Measurements from ENCODE around the gene GABRB1.
"Not testable (repeated sequence)": the region's sequence is repeated elsewhere in the genome, so short reads cannot be mapped to it uniquely, and the experiment has no call there.

GABRB1 gene

GRCh38 chr4:47215759-47216158 is 184.4 kb downstream of the GABRB1 start:
- no peak for DNase-seq

- DNase-seq: no peak
Observed at GRCh38 chr4:47217291-47217690, 185.9 kb downstream of the GABRB1 start.

- no peak for DNase-seq
Observed at GRCh38 chr4:47217884-47218283, 186.5 kb downstream of the GABRB1 start.

GRCh38 chr4:47218631-47219030 is 187.3 kb downstream of the GABRB1 start:
- DNase-seq: no peak

GRCh38 chr4:47219586-47219985 is 188.2 kb downstream of the GABRB1 start:
- DNase-seq: no peak

- no peak for DNase-seq
Observed at GRCh38 chr4:47221721-47222120, 190.4 kb downstream of the GABRB1 start.

GRCh38 chr4:47222276-47222675 is 190.9 kb downstream of the GABRB1 start:
- DNase-seq: no peak

- no peak for DNase-seq
Observed at GRCh38 chr4:47224361-47224760, 193.0 kb downstream of the GABRB1 start.

- no peak for DNase-seq
Observed at GRCh38 chr4:47235721-47236120, 204.4 kb downstream of the GABRB1 start.

GRCh38 chr4:47238667-47239066 is 207.3 kb downstream of the GABRB1 start:
- no peak for DNase-seq

GRCh38 chr4:47239649-47240048 is 208.3 kb downstream of the GABRB1 start:
- no peak for DNase-seq

GRCh38 chr4:47251348-47252135 is 220.2 kb downstream of the GABRB1 start:
- no peak for DNase-seq

GRCh38 chr4:47263721-47264120 is 232.4 kb downstream of the GABRB1 start:
- DNase-seq: no peak

- no peak for DNase-seq
Observed at GRCh38 chr4:47270201-47270888, 239.0 kb downstream of the GABRB1 start.

GRCh38 chr4:47271291-47271690 is 239.9 kb downstream of the GABRB1 start:
- peak; percentile 9 for DNase-seq

GRCh38 chr4:47274901-47275300 is 243.5 kb downstream of the GABRB1 start:
- DNase-seq: no peak

GRCh38 chr4:47275595-47275994 is 244.2 kb downstream of the GABRB1 start:
- no peak for DNase-seq

- peak; percentile 96 for DNase-seq
Observed at GRCh38 chr4:47278631-47279030, 247.3 kb downstream of the GABRB1 start.

GRCh38 chr4:47287735-47288134 is 256.4 kb downstream of the GABRB1 start:
- no peak for DNase-seq

- DNase-seq: no peak
Observed at GRCh38 chr4:47289805-47290204, 258.4 kb downstream of the GABRB1 start.

- DNase-seq: not testable (repeated sequence)
Observed at GRCh38 chr4:47290873-47291272, 259.5 kb downstream of the GABRB1 start.

- no peak for DNase-seq
Observed at GRCh38 chr4:47309165-47309564, 277.8 kb downstream of the GABRB1 start.

- DNase-seq: no peak
Observed at GRCh38 chr4:47312170-47312569, 280.8 kb downstream of the GABRB1 start.

GRCh38 chr4:47313384-47313783 is 282.0 kb downstream of the GABRB1 start:
- no peak for DNase-seq

GRCh38 chr4:47315346-47315745 is 284.0 kb downstream of the GABRB1 start:
- DNase-seq: no peak

Measured in NCI-H1694 (cell line).